GM19099 (cell line): ENCODE data around the gene EIF3B.

Experiments used
- POLR2A ChIP-seq: IDR thresholded peaks from 3 replicates; pipeline ENCODE4 v1.6.1; 2011; ENCODE audit warnings: low read depth; ENCODE audit not compliant: insufficient read length; ENCODE audit errors: extremely low read depth

Gene EIF3B

GRCh38 chr7:2331707-2332106, 22.9 kb upstream of the EIF3B start:
- TF ChIP-seq POLR2A: no peak

- no peak for TF ChIP-seq POLR2A
Observed at GRCh38 chr7:2336626-2337299, 17.9 kb upstream of the EIF3B start.

GRCh38 chr7:2350055-2350454, 4.6 kb upstream of the EIF3B start:
- no peak for TF ChIP-seq POLR2A

- no peak for TF ChIP-seq POLR2A
Observed at GRCh38 chr7:2350861-2351260, 3.8 kb upstream of the EIF3B start.

- no peak for TF ChIP-seq POLR2A
Observed at GRCh38 chr7:2353113-2353935, 1.3 kb upstream of the EIF3B start.

GRCh38 chr7:2353936-2354185, 766 bp upstream of the EIF3B start:
- TF ChIP-seq POLR2A: peak; percentile 94

GRCh38 chr7:2354939-2355704, 495 bp downstream of the EIF3B start:
- no peak for TF ChIP-seq POLR2A

- TF ChIP-seq POLR2A: no peak
Observed at GRCh38 chr7:2355705-2356008, 1.0 kb downstream of the EIF3B start.

GRCh38 chr7:2357165-2357564, 2.5 kb downstream of the EIF3B start:
- TF ChIP-seq POLR2A: no peak

GRCh38 chr7:2357571-2357970, 2.9 kb downstream of the EIF3B start:
- no peak for TF ChIP-seq POLR2A

- TF ChIP-seq POLR2A: no peak
Observed at GRCh38 chr7:2358968-2359527, 4.4 kb downstream of the EIF3B start.

GRCh38 chr7:2359610-2360009, 5.0 kb downstream of the EIF3B start:
- no peak for TF ChIP-seq POLR2A

GRCh38 chr7:2360796-2361195, 6.2 kb downstream of the EIF3B start:
- TF ChIP-seq POLR2A: no peak

- TF ChIP-seq POLR2A: no peak
Observed at GRCh38 chr7:2362385-2363088, 7.9 kb downstream of the EIF3B start.

- no peak for TF ChIP-seq POLR2A
Observed at GRCh38 chr7:2369139-2369538, 14.5 kb downstream of the EIF3B start.
